ENCODE data around the gene UBE2Z.

Gene UBE2Z

DNA sequence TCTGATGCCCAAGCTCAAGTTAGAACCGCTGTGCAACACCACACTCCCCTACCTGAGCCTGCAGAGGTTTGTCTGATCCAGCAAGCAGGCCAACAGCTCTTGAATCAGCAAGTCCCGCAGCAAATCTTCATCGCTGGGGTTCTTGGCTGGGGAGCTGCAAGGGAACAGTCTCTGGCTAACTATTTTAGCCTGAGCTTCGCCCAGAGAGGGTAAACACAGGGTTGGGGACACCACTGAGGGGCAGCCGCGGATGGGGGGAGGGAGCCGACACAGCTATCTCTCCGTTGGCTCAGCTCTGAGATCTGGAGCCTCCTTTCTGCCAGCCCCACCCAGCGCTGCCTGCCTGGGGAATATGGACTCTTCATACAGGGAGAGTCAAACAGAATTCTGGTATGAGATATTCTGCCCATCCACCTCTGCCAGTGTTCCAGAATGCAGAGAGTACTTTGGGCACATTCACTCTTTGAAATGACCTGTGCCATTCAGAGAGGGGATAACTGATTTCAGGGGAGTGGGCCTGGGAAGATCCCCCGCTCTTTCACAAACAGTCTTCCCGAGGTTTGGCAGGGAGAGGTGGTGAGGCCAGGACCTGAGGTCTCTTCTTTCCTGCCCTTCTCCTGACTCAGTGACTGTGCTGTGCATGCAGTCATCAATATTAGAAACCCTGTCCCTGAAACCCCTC lies 52.8 kb downstream of the UBE2Z start:
- DNase-seq (ENCODE audit: low read depth) = no peak

DNA sequence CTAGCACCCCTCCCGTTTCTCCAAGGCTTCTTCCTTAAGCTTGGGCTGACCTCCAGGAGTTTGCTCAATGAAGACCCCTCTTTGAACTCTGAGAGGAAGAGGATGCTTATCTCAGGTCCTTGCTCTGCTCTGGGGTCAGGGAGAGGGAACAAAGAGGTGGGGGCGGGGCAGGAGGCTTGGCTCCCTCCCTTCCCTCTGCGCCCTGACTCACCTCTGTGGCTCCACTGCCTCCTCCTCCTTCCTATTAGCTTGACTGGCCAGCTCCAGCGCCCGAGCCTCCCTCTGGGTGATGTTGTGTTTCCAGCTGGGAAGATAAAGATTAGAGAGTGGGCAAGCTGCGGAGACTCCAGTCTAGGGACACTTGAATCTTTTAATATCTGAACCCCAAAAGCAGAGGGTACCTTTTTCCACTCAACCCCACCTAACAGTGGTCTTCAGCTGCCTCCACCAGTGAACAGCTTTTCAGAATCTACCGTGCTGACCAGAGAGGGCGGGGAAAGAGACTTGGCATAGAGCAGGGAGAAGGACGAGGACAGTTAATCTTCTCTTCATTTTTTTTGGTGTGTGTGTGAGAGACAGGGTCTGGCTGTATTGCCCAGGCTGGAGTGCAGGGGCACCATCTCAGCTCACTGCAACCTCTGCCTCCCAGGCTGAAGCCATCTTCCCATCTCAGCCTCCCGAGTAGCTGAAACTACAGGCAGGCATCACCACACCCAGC lies 53.5 kb downstream of the UBE2Z start:
- DNase-seq (ENCODE audit: low read depth) = no peak

DNA sequence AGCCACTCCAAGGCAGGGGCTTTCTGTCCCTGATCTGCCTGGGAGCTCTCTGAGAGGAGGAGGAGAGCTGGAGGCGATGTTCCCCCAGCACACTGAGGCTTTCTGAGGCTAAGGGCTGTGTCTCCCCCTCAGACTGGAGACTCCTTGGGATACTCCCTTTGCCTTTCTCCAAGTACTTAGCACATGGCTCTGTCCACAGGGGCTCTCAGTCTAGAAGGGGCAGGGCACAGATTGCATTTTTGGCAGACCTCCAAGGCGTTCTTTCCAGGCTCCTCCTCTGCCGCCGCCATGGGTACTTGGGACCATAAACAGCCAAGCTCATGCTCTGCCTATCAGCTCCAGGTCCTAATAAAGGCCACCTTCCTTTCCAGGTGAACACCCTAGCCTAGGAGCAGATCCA lies 62.0 kb downstream of the UBE2Z start:
- DNase-seq (ENCODE audit: low read depth) = no peak

- DNase-seq (ENCODE audit: low read depth) = no peak
These were observed 62.9 kb downstream of the UBE2Z start for GRCh38 chr17:48970865-48971687.

DNA sequence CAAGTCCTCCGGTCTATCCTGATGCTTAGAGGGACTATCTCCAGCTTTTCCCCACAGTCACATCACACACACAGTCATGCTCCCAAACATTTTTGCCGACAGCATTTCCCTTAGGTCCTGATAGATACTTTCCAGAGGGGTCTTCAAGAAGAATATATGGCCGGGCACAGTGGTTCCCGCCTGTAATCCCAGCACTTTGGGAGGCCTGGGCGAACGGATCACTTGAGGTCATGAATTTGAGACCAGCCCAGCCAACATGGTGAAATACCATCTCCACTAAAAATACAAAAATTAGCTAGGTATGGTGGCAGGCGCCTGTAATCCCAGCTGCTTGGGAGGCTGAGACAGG lies 64.5 kb downstream of the UBE2Z start:
- DNase-seq (ENCODE audit: low read depth) = no peak

DNA sequence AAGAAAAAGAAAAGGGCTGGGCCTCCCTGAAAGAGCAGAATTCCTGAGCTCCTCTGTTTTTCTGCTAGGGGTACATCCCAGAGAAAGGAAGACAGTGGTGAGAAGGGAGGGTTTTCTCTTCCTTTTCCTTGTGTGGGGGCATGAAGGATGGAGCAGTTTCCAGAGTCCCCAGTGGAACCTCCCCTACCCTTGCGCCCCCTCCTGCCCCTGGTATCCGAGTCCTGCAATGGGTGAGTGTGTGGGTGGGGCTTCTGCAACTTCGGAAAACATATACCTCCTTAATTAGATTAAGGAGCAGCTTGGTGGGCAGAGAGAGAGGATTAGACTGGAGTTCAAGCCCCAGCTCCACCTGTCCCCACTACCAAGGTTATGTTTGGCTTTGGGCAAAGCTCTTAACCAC lies 65.6 kb downstream of the UBE2Z start:
- DNase-seq (ENCODE audit: low read depth) = no peak

All from stimulated activated CD8-positive, alpha-beta memory T cell treated with anti-CD3 and anti-CD28 coated beads, Interleukin-4, amount 100 ng/mL, for 24 hours (primary cell).